GM10266 (cell line): ENCODE data around the gene COBL.

Source experiments
- DNase-seq: peaks from one replicate; pipeline ENCODE4 v3.0.0; 2012; ENCODE audit errors: extremely low spot score
- CTCF ChIP-seq: IDR thresholded peaks from 2 replicates; pipeline ENCODE4 v1.5.1; 2012; ENCODE audit warnings: mild to moderate bottlenecking, low read depth; ENCODE audit not compliant: control insufficient read depth, insufficient read depth; ENCODE audit errors: missing control alignments

Gene COBL

GRCh38 chr7:51060536-51060935 is 256.1 kb downstream of the COBL start:
- TF ChIP-seq CTCF, result no peak
- DNase-seq, result no peak

- TF ChIP-seq CTCF, result no peak
- DNase-seq, result no peak
Measured at GRCh38 chr7:51059504-51060142, 257.0 kb downstream of the COBL start.

- DNase-seq, result no peak
- no peak for TF ChIP-seq CTCF
Measured at GRCh38 chr7:51058764-51059163, 257.8 kb downstream of the COBL start.

GRCh38 chr7:51055039-51055840 is 261.4 kb downstream of the COBL start:
- no peak for DNase-seq
- TF ChIP-seq CTCF, result no peak

- TF ChIP-seq CTCF, result no peak
- DNase-seq, result no peak
Measured at GRCh38 chr7:51054231-51054630, 262.4 kb downstream of the COBL start.

- TF ChIP-seq CTCF, result no peak
- DNase-seq, result no peak
Measured at GRCh38 chr7:51053160-51053925, 263.3 kb downstream of the COBL start.
